H1 (cell line): ENCODE results near the gene F7. TPM values are rescaled to one million over a fixed set of nuclear protein-coding genes. Genes with fewer than 3 reads are reported as not detected.

ENCODE experiments used
- ATF2 ChIP-seq: IDR thresholded peaks from 2 replicates; pipeline ENCODE4 v1.6.1; 2012; ENCODE audit warnings: low read length, inconsistent platforms
- CBX5 ChIP-seq: fragments of 300-800, 300-1000 bp; sonication (generic); IDR thresholded peaks from 2 replicates; pipeline ENCODE4 v1.7.1; 2016; ENCODE audit warnings: antibody characterized with exemption, low read length, low read depth
- CEBPB ChIP-seq: IDR thresholded peaks from 2 replicates; pipeline ENCODE4 v1.6.1; 2012; ENCODE audit warnings: low read depth, low read length
- JUN ChIP-seq: IDR thresholded peaks from 2 replicates; pipeline ENCODE4 v1.6.1; 2011; ENCODE audit warnings: low read depth, mild to moderate bottlenecking, improper control_type of control experiment, low read length
- JUND ChIP-seq: IDR thresholded peaks from 2 replicates; pipeline ENCODE4 v1.6.1; 2011; ENCODE audit warnings: mild to moderate bottlenecking, improper control_type of control experiment, low read length
- KDM1A ChIP-seq: fragments of 200-600, 300-600 bp; sonication (generic); IDR thresholded peaks from 2 replicates; pipeline ENCODE4 v1.7.1; 2016; ENCODE audit warnings: mild to moderate bottlenecking, low read length, borderline replicate concordance
- NRF1 ChIP-seq: IDR thresholded peaks from 2 replicates; pipeline ENCODE4 v1.6.1; 2011; ENCODE audit warnings: mild to moderate bottlenecking, low read depth, low read length, improper control_type of control experiment
- SIX5 ChIP-seq: IDR thresholded peaks from 2 replicates; pipeline ENCODE4 v1.6.1; 2011; ENCODE audit warnings: mild to moderate bottlenecking, low read depth, low read length
- polyA plus RNA-seq, 7 experiments: library from polyadenylated mRNA; depleted of rRNA in 3 of 7; stranded (reverse) in 5 of 7; unstranded in 2 of 7; fragments of >200 nt in 5 of 7; fragments of 200-250 nt in 2 of 7; gene quantifications; 1 replicate in 5 of 7; 2 replicates in 1 of 7; 4 replicates in 1 of 7; pipeline versions ENCODE4 v1.2.1 to v1.2.3, GENCODE V29; 2011 to 2013; ENCODE audit warnings: missing spikeins in 2 of 7, mixed read lengths in 2 of 7
- total RNA-seq: library from RNA; stranded (reverse); fragmentation: NEBNext Ultra II Directional; extraction: Animal tissue kit (Norgen Biotek cat#: 25700); gene quantifications from 2 replicates; pipeline ENCODE4 v1.2.1, GENCODE V29; 2021
- TF ChIP-seq, protein P1 (sequence below): fragments of 300-600 bp; sonication (generic); IDR thresholded peaks from 2 replicates; pipeline ENCODE4 v1.7.1; 2012; ENCODE audit warnings: low read length, moderate library complexity, mild to moderate bottlenecking, inconsistent platforms; ENCODE audit not compliant: insufficient replicate concordance

The F7 gene
- total and polyA plus RNA-seq, 2 of the 8 experiments (the other 6 are each of a cell fraction or from before 2014, with no cell fraction given): 0.43 to 0.98 TPM

DNA sequence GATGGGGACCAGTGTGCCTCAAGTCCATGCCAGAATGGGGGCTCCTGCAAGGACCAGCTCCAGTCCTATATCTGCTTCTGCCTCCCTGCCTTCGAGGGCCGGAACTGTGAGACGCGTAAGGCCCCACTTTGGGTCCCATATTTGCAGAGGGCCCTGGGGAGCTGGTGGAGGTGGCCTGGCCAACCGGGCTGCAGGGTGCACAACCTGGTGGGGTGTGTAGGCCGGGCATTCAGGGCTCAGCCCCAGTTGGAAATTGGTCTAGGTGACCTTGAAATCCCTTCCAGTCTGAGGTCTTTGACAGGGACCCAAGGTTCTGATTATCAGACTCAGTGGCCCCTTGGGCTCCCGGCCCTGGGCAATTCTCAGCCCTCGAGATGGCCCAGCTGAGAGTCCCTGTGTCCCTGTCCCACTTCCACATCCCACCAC is 8.3 kb downstream of the F7 start (continued):
- TF ChIP-seq, protein P1, sequence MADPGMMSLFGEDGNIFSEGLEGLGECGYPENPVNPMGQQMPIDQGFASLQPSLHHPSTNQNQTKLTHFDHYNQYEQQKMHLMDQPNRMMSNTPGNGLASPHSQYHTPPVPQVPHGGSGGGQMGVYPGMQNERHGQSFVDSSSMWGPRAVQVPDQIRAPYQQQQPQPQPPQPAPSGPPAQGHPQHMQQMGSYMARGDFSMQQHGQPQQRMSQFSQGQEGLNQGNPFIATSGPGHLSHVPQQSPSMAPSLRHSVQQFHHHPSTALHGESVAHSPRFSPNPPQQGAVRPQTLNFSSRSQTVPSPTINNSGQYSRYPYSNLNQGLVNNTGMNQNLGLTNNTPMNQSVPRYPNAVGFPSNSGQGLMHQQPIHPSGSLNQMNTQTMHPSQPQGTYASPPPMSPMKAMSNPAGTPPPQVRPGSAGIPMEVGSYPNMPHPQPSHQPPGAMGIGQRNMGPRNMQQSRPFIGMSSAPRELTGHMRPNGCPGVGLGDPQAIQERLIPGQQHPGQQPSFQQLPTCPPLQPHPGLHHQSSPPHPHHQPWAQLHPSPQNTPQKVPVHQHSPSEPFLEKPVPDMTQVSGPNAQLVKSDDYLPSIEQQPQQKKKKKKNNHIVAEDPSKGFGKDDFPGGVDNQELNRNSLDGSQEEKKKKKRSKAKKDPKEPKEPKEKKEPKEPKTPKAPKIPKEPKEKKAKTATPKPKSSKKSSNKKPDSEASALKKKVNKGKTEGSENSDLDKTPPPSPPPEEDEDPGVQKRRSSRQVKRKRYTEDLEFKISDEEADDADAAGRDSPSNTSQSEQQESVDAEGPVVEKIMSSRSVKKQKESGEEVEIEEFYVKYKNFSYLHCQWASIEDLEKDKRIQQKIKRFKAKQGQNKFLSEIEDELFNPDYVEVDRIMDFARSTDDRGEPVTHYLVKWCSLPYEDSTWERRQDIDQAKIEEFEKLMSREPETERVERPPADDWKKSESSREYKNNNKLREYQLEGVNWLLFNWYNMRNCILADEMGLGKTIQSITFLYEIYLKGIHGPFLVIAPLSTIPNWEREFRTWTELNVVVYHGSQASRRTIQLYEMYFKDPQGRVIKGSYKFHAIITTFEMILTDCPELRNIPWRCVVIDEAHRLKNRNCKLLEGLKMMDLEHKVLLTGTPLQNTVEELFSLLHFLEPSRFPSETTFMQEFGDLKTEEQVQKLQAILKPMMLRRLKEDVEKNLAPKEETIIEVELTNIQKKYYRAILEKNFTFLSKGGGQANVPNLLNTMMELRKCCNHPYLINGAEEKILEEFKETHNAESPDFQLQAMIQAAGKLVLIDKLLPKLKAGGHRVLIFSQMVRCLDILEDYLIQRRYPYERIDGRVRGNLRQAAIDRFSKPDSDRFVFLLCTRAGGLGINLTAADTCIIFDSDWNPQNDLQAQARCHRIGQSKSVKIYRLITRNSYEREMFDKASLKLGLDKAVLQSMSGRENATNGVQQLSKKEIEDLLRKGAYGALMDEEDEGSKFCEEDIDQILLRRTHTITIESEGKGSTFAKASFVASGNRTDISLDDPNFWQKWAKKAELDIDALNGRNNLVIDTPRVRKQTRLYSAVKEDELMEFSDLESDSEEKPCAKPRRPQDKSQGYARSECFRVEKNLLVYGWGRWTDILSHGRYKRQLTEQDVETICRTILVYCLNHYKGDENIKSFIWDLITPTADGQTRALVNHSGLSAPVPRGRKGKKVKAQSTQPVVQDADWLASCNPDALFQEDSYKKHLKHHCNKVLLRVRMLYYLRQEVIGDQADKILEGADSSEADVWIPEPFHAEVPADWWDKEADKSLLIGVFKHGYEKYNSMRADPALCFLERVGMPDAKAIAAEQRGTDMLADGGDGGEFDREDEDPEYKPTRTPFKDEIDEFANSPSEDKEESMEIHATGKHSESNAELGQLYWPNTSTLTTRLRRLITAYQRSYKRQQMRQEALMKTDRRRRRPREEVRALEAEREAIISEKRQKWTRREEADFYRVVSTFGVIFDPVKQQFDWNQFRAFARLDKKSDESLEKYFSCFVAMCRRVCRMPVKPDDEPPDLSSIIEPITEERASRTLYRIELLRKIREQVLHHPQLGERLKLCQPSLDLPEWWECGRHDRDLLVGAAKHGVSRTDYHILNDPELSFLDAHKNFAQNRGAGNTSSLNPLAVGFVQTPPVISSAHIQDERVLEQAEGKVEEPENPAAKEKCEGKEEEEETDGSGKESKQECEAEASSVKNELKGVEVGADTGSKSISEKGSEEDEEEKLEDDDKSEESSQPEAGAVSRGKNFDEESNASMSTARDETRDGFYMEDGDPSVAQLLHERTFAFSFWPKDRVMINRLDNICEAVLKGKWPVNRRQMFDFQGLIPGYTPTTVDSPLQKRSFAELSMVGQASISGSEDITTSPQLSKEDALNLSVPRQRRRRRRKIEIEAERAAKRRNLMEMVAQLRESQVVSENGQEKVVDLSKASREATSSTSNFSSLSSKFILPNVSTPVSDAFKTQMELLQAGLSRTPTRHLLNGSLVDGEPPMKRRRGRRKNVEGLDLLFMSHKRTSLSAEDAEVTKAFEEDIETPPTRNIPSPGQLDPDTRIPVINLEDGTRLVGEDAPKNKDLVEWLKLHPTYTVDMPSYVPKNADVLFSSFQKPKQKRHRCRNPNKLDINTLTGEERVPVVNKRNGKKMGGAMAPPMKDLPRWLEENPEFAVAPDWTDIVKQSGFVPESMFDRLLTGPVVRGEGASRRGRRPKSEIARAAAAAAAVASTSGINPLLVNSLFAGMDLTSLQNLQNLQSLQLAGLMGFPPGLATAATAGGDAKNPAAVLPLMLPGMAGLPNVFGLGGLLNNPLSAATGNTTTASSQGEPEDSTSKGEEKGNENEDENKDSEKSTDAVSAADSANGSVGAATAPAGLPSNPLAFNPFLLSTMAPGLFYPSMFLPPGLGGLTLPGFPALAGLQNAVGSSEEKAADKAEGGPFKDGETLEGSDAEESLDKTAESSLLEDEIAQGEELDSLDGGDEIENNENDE: no peak
- TF ChIP-seq JUN: no peak
- no peak for TF ChIP-seq ATF2
- TF ChIP-seq NRF1: no peak
- TF ChIP-seq SIX5: no peak
- TF ChIP-seq CEBPB: no peak
- TF ChIP-seq KDM1A: no peak
- TF ChIP-seq JUND: no peak
- no peak for TF ChIP-seq CBX5
- TF ChIP-seq, all 59 proteins: peak for 0
